GM10248 (cell line): ENCODE data around the gene PPA2.

Experiments
- CTCF ChIA-PET: fragments of 300-600 bp; sonication (Branson Sonifier 250); formaldehyde crosslinking; extraction: SDS; loops from one replicate; lab custom pipeline; 2021; ENCODE audit warnings: antibody characterized with exemption; lab: Yijun Ruan, JAX
- POLR2A ChIA-PET: fragments of 350-650 bp; sonication (Branson Sonifier 250); formaldehyde crosslinking; extraction: SDS; loops from one replicate; lab custom pipeline; 2020; ENCODE audit warnings: antibody characterized with exemption; lab: Yijun Ruan, JAX
- DNase-seq: peaks from one replicate; pipeline ENCODE4 v3.0.0; 2012; ENCODE audit errors: extremely low spot score
- CTCF ChIP-seq: IDR thresholded peaks from 2 replicates; pipeline ENCODE4 v1.5.1; 2012; ENCODE audit warnings: mild to moderate bottlenecking, low read depth; ENCODE audit errors: extremely low read depth, missing control alignments, control extremely low read depth

PPA2 gene

GRCh38 chr4:105434940-105435339, 38.9 kb downstream of the PPA2 start:
- CTCF ChIA-PET = no interaction called here
- POLR2A ChIA-PET = no interaction called here
- no peak for TF ChIP-seq CTCF
- DNase-seq = no peak

GRCh38 chr4:105433421-105433820, 40.4 kb downstream of the PPA2 start:
- ChIA-PET CTCF (interaction anchor here (1.0 to 1.6 kb wide), 5 partner anchors 9 to 179 kb away, joined by 3 to 5 read pairs (median 3); no protein-coding TSS in a partner anchor), POLR2A (no interaction called here)
- TF ChIP-seq CTCF = no peak
- DNase-seq = no peak

GRCh38 chr4:105432438-105432837, 41.4 kb downstream of the PPA2 start:
- ChIA-PET POLR2A (no interaction called here), CTCF (interaction anchor here (1.4 to 1.6 kb wide), 2 partner anchors 21 to 178 kb away, joined by 3 read pairs; no protein-coding TSS in a partner anchor)
- DNase-seq = no peak
- TF ChIP-seq CTCF = no peak

GRCh38 chr4:105430811-105431210, 43.1 kb downstream of the PPA2 start:
- CTCF ChIA-PET = interaction anchor here (0.8 kb wide), 1 partner anchor 125 kb away, joined by 3 read pairs; no protein-coding TSS in a partner anchor
- no peak for DNase-seq
- TF ChIP-seq CTCF = no peak
- POLR2A ChIA-PET = no interaction called here

GRCh38 chr4:105426187-105426897, 47.5 kb downstream of the PPA2 start:
- POLR2A ChIA-PET = no interaction called here
- CTCF ChIA-PET = interaction anchor here (1.8 kb wide), 1 partner anchor 11 kb away, joined by 3 read pairs; no protein-coding TSS in a partner anchor

More at GRCh38 chr4:105426187-105426897, 47.5 kb downstream of the PPA2 start:
- no peak for TF ChIP-seq CTCF
- DNase-seq = no peak
